Mesenchymal stem cell (in vitro differentiated cells and primary cell): ENCODE results near the gene CDH19.

Experiments used
- DNase-seq: peaks from one replicate; pipeline ENCODE4 v3.0.0-alpha.2; 2013
- H2AFZ ChIP-seq: one replicate; pipeline ENCODE4 v1.6.1; 2013; ENCODE audit warnings: low read depth, mild to moderate bottlenecking, control low read depth, inconsistent platforms, low read length, moderate library complexity
- H2AK5ac ChIP-seq: 2 replicates; pipeline ENCODE4 v1.6.1; 2013; ENCODE audit warnings: low read length, moderate library complexity, mild to moderate bottlenecking, inconsistent platforms; ENCODE audit not compliant: severe bottlenecking
- H2BK120ac ChIP-seq: one replicate; pipeline ENCODE4 v1.6.1; 2013; ENCODE audit warnings: low read depth, mild to moderate bottlenecking, inconsistent platforms, low read length, moderate library complexity
- H2BK12ac ChIP-seq, 2 experiments: one replicate each; pipeline ENCODE4 v1.6.1; 2013; ENCODE audit warnings: inconsistent platforms in 2 of 2, low read length in 2 of 2, mild to moderate bottlenecking in 2 of 2, moderate library complexity in 2 of 2, control low read depth in 1 of 2
- H2BK15ac ChIP-seq: one replicate; pipeline ENCODE4 v1.6.1; 2013; ENCODE audit warnings: mild to moderate bottlenecking, low read depth, inconsistent platforms; ENCODE audit not compliant: poor library complexity, severe bottlenecking
- H2BK5ac ChIP-seq: 2 replicates; pipeline ENCODE4 v1.6.1; 2013; ENCODE audit warnings: low read depth, mild to moderate bottlenecking, low read length, control low read depth, inconsistent platforms; ENCODE audit not compliant: poor library complexity, severe bottlenecking
- H3K14ac ChIP-seq, 2 experiments: one replicate each; pipeline ENCODE4 v1.6.1; 2013; ENCODE audit warnings: inconsistent platforms in 2 of 2, low read length in 2 of 2, control low read depth in 1 of 2, mild to moderate bottlenecking in 1 of 2, moderate library complexity in 1 of 2
- H3K18ac ChIP-seq, 2 experiments: one replicate each; pipeline ENCODE4 v1.6.1; 2013; ENCODE audit warnings: inconsistent platforms in 2 of 2, low read length in 2 of 2, control low read depth in 1 of 2, low read depth in 1 of 2, mild to moderate bottlenecking in 1 of 2
- H3K23ac ChIP-seq, 2 experiments: one replicate each; pipeline ENCODE4 v1.6.1; 2013; ENCODE audit warnings: inconsistent platforms in 2 of 2, low read length in 2 of 2, mild to moderate bottlenecking in 2 of 2, moderate library complexity in 2 of 2, control low read depth in 1 of 2
- H3K27ac ChIP-seq: 2 replicates; pipeline ENCODE4 v1.5.1; 2013; ENCODE audit warnings: mild to moderate bottlenecking, moderate library complexity, low read length, control low read depth, inconsistent platforms; ENCODE audit not compliant: poor library complexity, severe bottlenecking
- H3K27me3 ChIP-seq, 2 experiments: 2 replicates each; pipeline versions ENCODE4 v1.6.1 to v1.7.0; 2013; ENCODE audit warnings: low read length in 2 of 2, mild to moderate bottlenecking in 2 of 2, moderate library complexity in 2 of 2, control low read depth in 1 of 2, inconsistent platforms in 1 of 2; ENCODE audit not compliant: control insufficient read depth in 1 of 2, insufficient read depth in 1 of 2
- H3K36me3 ChIP-seq, 2 experiments: 2 replicates each; pipeline versions ENCODE4 v1.6.1 to v1.7.0; 2013; ENCODE audit warnings: low read length in 2 of 2, control low read depth in 1 of 2, inconsistent platforms in 1 of 2, low read depth in 1 of 2, mild to moderate bottlenecking in 1 of 2; ENCODE audit not compliant: insufficient read depth in 2 of 2, control insufficient read depth in 1 of 2
- H3K4ac ChIP-seq, 2 experiments: one replicate each; pipeline ENCODE4 v1.6.1; 2013; ENCODE audit warnings: inconsistent platforms in 2 of 2, low read length in 2 of 2, mild to moderate bottlenecking in 2 of 2, moderate library complexity in 2 of 2, control low read depth in 1 of 2, low read depth in 1 of 2
- H3K4me1 ChIP-seq: 2 replicates; pipeline ENCODE4 v1.6.1; 2013; ENCODE audit warnings: low read depth, low read length, control low read depth; ENCODE audit not compliant: control insufficient read depth, insufficient read depth
- H3K4me2 ChIP-seq: 2 replicates; pipeline ENCODE4 v1.6.1; 2013; ENCODE audit warnings: low read length, mild to moderate bottlenecking, inconsistent platforms; ENCODE audit not compliant: poor library complexity, severe bottlenecking
- H3K4me3 ChIP-seq, 2 experiments: 2 replicates each; pipeline versions ENCODE4 v1.5.1 to v1.7.0; 2013; ENCODE audit warnings: low read length in 2 of 2, mild to moderate bottlenecking in 2 of 2, control low read depth in 1 of 2, low read depth in 1 of 2; ENCODE audit not compliant: insufficient read depth in 1 of 2
- H3K79me1 ChIP-seq: replicated peaks from 2 replicates; pipeline ENCODE4 v1.6.1; 2013; ENCODE audit warnings: mild to moderate bottlenecking, control low read depth, low read length, inconsistent platforms; ENCODE audit not compliant: poor library complexity, severe bottlenecking
- H3K9ac ChIP-seq: 2 replicates; pipeline ENCODE4 v1.7.0; 2013; ENCODE audit warnings: mild to moderate bottlenecking, low read length, moderate library complexity
- H3K9me3 ChIP-seq: 2 replicates; pipeline ENCODE4 v1.7.0; 2013; ENCODE audit warnings: mild to moderate bottlenecking, low read length; ENCODE audit not compliant: control insufficient read depth
- H4K8ac ChIP-seq: one replicate; pipeline ENCODE4 v1.6.1; 2013; ENCODE audit warnings: inconsistent platforms, mild to moderate bottlenecking, low read length, moderate library complexity
- H4K91ac ChIP-seq: one replicate; pipeline ENCODE4 v1.6.1; 2013; ENCODE audit warnings: mild to moderate bottlenecking, low read length, inconsistent platforms
- WGBS: methylation state at CpG from one replicate; pipeline ENCODE4 v1.1.7; 2013; ENCODE audit warnings: mixed read lengths; 5-methylcytosine and 5-hydroxymethylcytosine counted together

Gene CDH19

DNA sequence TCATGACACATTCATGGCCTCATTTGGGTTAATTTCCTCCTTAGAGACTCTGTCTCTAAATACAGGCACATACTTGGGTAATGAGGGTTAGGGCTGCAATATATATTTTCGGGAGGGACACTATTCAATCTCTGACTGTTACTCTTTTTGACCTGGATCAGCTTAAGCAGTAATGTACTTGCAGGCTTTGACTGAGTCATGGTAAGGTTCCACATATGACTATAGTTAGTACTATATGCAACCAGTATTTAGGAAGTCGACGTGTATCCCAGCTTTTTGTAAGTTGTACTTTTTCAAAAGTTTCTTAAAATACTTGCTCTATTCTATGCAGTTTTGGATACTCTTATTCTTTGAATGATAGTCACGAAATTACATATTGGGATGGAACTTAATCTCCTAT lies 37.2 kb upstream of the CDH19 start:
- Histone ChIP-seq H2BK12ac (no peak overlapping the region), H3K18ac (no peak overlapping the region), H2AFZ (no peak overlapping the region), H3K14ac (no peak overlapping the region), H4K8ac (no peak overlapping the region), H3K9ac (no peak overlapping the region), H3K4ac (no peak overlapping the region), H3K23ac (no peak overlapping the region), H2BK5ac (no peak overlapping the region), H3K79me1 (no peaks in the 10 kb centered on the region), H3K9me3 (peaks cover 3% of the 10 kb centered on the region), H3K36me3 (no peaks in the 10 kb centered on the region), H3K4me2 (no peak overlapping the region), H3K27me3 (no peaks in the 10 kb centered on the region), H2BK120ac (no peak overlapping the region), H3K27ac (no peak overlapping the region), H4K91ac (no peak overlapping the region), H2AK5ac (no peak overlapping the region), H3K4me1 (no peaks in the 10 kb centered on the region), H2BK15ac (no peak overlapping the region), H3K4me3 (no peak overlapping the region)
- no peak for DNase-seq
- WGBS = 71% methylated on average over 1 of the region's 4 CpGs

- Histone ChIP-seq H3K4ac (no peak overlapping the region), H3K9ac (no peak overlapping the region), H3K27me3 (no peaks in the 10 kb centered on the region), H2BK12ac (no peak overlapping the region), H3K79me1 (no peaks in the 10 kb centered on the region), H2AFZ (no peak overlapping the region), H3K4me1 (no peaks in the 10 kb centered on the region), H2BK5ac (no peak overlapping the region), H3K4me3 (no peak overlapping the region), H3K36me3 (no peaks in the 10 kb centered on the region), H3K9me3 (peaks cover 3% of the 10 kb centered on the region), H3K4me2 (no peak overlapping the region), H3K23ac (no peak overlapping the region), H2BK15ac (no peak overlapping the region), H3K18ac (no peak overlapping the region), H3K14ac (no peak overlapping the region), H3K27ac (no peak overlapping the region), H2BK120ac (no peak overlapping the region), H4K8ac (no peak overlapping the region), H4K91ac (no peak overlapping the region), H2AK5ac (no peak overlapping the region)
- WGBS = 60% methylated on average over 4 of the region's 4 CpGs
- peak; percentile 38 for DNase-seq
Measured at GRCh38 chr18:66640431-66640830, 36.5 kb upstream of the CDH19 start.

DNA sequence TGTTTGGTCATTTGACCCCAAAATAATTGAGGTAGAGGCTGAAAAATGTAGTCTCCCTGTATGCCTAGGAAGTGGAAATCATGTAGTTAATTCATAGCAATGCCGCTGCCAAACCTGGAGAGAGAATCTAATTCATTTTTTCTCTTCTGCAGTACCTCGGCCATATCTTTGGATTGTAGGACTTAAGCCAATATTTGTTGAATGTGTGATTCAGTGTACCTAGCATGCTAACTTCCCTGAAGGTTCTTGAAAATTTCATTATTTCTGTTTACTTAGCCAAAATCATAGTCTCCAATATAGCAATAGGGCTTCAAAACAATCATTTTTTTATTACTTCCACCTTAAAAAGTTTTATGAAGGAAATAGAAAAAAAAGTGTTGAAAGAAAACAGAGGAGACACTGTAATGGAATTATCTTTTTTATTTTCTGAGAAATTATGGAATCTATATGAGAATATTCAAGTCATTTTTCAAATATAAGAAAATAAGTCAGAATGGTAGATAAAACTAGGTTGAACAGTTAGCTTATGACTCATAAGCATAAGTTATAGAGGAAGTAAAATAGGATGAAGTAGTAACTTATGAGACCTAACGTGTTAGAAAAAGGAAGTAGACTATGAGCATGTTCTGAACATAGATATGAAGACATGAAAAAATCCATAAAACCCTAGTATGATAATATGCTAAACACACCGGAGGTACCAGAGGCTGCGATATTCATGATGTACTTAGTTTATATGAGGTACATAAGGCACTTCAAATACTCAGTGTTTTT lies 35.2 kb upstream of the CDH19 start:
- H3K18ac ChIP-seq = no peak overlapping the region
- no peak overlapping the region for H3K4ac ChIP-seq
- no peak overlapping the region for H2BK15ac ChIP-seq
- DNase-seq = no peak
- H4K91ac ChIP-seq = no peak overlapping the region
- WGBS = 100% methylated on average over 1 of the region's 5 CpGs
- H3K4me1 ChIP-seq = no peaks in the 10 kb centered on the region
- no peak overlapping the region for H3K23ac ChIP-seq
- H2BK12ac ChIP-seq = no peak overlapping the region
- H3K14ac ChIP-seq = no peak overlapping the region
- H2BK120ac ChIP-seq = no peak overlapping the region
- no peak overlapping the region for H3K9ac ChIP-seq
- no peaks in the 10 kb centered on the region for H3K36me3 ChIP-seq
- H3K27me3 ChIP-seq = no peaks in the 10 kb centered on the region
- no peaks in the 10 kb centered on the region for H3K79me1 ChIP-seq
- H3K27ac ChIP-seq = no peak overlapping the region
- H2BK5ac ChIP-seq = no peak overlapping the region
- H3K4me3 ChIP-seq = no peak overlapping the region
- peaks cover 3% of the 10 kb centered on the region for H3K9me3 ChIP-seq
- H3K4me2 ChIP-seq = no peak overlapping the region
- no peak overlapping the region for H2AFZ ChIP-seq
- H4K8ac ChIP-seq = no peak overlapping the region
- no peak overlapping the region for H2AK5ac ChIP-seq

DNA sequence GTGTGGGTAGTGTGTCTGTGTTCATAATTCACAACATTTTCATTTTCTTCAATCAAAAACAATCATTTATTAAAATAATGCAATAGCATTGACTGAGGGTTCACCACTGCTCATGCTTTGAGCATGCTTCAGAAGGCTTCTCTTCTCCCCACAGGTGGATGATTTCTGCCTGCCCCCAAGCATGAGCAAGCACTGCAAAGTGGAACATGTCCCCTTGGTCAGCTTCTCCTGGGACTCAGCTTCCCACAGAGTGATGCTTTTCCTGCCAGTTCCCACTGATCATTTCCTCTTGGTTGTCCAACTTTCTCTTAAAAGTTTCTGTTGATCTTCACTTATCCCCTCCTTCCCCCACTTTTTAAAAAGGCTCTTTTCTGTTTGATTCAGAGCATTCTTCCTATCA lies 31.5 kb upstream of the CDH19 start:
- Histone ChIP-seq H2BK12ac (no peak overlapping the region), H2BK120ac (no peak overlapping the region), H3K4ac (no peak overlapping the region), H2BK15ac (no peak overlapping the region), H3K36me3 (no peaks in the 10 kb centered on the region), H3K27me3 (no peaks in the 10 kb centered on the region), H3K9me3 (peaks cover 3% of the 10 kb centered on the region), H3K4me1 (no peaks in the 10 kb centered on the region), H2BK5ac (no peak overlapping the region), H3K4me3 (no peak overlapping the region), H4K91ac (no peak overlapping the region), H3K9ac (no peak overlapping the region), H4K8ac (no peak overlapping the region), H3K27ac (no peak overlapping the region), H3K4me2 (no peak overlapping the region), H2AFZ (no peak overlapping the region), H3K14ac (no peak overlapping the region), H3K79me1 (no peaks in the 10 kb centered on the region), H2AK5ac (no peak overlapping the region), H3K23ac (no peak overlapping the region), H3K18ac (no peak overlapping the region)
- DNase-seq = no peak
